HTERT RPE-1 (cell line): ENCODE data around the gene CALY.

ENCODE experiments used
- in situ Hi-C: fragments of 300-500 bp; cut with MboI; formaldehyde crosslinking; loops from 4 replicates; pipeline ENCODE4 v1.14.3; 2020; ENCODE audit warnings: low sequenced_read_pairs

Gene CALY

GRCh38 chr10:133314911-133315310, 21.8 kb downstream of the CALY start:
- in situ Hi-C loops, result no loop called here

DNA sequence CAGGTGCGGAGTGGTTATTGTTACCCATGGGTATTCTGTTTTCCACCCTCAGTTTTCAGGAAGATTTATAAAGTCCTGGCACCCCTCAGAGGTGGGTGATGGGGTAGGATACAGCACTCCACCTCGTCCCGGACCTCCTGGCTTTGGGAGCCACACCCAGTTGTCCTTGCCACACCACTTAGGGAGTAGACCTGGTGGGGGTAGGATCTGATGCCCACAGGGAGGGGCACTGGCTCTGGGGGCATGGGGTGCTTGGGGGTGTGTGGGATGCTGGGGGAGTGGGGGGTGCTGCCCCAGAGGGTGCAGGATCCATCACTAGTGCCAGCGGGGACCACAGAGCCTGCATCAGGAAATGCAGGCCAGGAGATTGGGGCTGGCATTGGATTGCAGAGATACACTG, 23.5 kb downstream of the CALY start:
- in situ Hi-C loops, result no loop called here

DNA sequence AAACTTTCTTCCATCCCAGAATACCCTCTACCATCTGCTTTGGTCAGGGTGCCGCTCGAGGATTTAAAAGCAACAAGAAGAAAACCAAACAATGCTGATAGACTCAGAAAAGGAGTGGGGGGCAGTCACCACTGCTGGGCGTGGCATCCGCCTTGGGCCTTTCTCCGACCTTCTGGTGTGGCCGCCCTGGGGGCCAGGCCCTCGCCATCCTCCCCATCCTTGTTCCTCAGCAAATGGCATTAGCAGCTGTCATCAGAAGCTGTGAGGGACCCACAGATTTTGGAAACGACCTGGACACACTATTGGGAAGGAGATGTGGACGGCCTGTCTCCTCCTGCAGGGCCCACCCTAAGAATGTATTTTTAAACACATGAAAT, 23.9 kb downstream of the CALY start:
- in situ Hi-C loops, result no loop called here

GRCh38 chr10:133312016-133312768, 24.5 kb downstream of the CALY start:
- in situ Hi-C loops, result no loop called here

DNA sequence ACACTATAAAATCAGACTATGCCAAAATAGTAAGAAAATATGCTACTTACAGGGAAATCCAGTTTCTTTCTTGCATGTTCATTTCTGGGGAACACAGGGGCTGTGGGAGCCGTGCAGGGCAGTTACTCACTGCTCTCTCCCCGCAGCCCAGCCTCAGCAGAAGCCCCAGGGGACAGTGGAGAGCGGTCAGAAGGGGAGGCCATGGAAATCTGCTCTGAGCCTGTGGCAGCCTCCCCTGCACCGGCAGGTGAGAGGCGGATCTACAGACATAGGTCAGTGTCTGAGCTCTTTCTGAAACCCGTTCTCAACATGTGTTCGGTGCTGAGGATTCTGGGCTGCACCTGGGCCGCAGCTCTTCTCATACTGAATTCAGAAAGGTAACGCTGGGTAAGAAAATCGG, 25.1 kb downstream of the CALY start:
- in situ Hi-C loops, result no loop called here

DNA sequence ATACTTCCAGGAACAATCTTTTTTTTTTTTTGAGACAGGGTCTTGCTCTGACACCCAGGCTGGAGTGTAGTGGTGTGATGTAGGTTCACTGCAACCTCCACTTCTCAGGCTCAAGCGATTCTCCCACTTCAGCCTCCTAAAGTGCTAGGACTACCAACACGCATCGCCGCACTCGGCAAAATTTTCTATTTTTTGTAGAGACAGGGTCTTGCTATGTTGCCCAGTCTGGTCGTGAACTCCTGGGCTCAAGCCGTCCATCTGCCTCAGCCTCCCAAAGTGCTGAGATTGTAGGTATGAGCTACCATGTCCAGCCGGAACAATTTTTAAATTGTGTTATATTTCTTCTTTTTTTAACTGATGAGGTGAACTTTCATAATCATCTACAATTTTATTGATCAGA, 25.9 kb downstream of the CALY start:
- in situ Hi-C loops, result no loop called here

GRCh38 chr10:133310399-133310755, 26.3 kb downstream of the CALY start:
- in situ Hi-C loops, result no loop called here

DNA sequence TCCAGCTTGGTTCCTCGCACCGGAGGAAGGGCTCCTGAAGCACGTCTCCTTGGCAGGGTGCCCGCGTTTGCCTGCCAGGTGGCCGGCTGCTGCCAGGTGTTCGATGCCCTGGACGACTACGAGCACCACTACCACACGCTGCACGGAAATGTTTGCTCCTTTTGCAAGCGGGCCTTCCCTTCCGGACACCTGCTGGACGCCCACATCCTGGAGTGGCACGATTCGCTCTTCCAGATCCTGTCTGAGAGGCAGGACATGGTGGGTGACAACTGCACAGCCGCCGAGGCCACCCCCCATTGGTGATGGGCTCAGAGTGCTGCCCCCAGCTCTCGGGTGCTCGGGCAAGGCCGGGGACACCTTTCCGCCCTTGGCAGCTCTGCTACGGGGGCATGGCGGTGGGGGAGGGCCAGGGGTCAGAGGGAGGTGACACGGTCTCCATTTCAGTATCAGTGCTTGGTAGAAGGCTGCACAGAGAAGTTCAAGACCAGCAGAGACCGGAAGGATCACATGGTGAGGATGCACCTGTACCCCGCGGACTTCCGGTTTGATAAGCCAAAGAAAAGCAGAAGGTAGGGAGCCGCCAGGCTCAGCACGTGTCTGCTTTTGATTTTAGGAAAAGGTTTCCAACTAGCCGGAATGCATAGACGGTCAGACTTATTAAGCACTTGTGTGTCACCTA, 26.8 kb downstream of the CALY start:
- in situ Hi-C loops, result no loop called here

DNA sequence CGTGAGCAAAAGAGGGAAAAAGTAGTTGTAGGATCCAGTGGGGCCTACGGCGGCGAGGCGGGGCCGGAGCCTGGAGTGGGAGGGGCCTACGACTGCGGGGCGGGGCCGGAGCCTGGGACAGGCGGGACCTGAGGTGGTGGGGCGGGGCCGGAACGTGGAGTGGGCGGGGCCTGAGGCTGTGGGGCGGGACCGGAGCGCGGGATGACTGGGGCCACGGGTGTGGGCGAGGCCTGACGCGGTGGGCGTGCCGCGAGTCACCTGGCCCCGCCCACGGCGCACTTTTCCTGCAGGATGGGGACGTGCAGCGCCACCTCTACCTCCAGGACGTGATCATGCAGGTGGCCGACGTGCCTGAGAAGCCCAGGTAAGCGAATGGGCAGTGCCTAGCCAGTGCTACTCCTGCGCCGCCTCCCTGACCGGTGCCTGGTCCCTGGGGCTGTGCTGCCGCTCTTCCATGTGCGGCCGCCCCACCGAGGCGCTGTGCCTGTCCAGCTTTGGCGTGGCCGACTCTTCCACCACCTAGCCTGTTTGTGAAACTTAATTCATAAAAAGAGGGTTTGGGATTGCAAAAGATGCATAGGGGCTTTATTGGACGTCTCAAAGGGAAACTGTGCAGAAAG, 27.5 kb downstream of the CALY start:
- in situ Hi-C loops, result no loop called here

- in situ Hi-C loops, result no loop called here
Measured at GRCh38 chr10:133308421-133309099, 28.1 kb downstream of the CALY start, which contains the start of the genes TUBGCP2 and ZNF511. TUBGCP2 (minus strand) TSS chr10:133308872; CDS start chr10:133302941, 5,931 bp downstream. ZNF511 (plus strand) TSS chr10:133308914; CDS start chr10:133308944, 30 bp downstream.

GRCh38 chr10:133307776-133308420, 28.8 kb downstream of the CALY start:
- in situ Hi-C loops, result no loop called here

GRCh38 chr10:133306941-133307379, 29.7 kb downstream of the CALY start:
- in situ Hi-C loops, result no loop called here

DNA sequence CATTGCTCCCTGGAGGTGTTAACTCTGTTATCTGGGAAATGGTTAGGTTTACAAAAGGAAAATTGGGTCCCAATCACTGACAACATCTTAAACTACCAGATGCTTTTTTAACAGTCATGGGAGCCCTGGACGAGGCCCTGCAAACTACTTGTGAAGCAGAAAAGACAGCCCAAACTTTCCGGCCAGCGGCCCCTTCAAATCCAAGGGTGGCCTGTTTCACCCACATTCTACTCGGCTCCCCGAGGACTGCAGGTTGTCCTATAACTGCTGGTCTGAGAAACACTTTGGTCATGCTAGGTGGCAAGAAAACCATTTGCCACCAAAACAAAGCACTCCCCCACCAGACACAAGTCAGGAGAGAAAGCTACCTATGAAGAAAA, 30.6 kb downstream of the CALY start:
- in situ Hi-C loops, result no loop called here

GRCh38 chr10:133303206-133303605, 33.5 kb downstream of the CALY start:
- in situ Hi-C loops, result no loop called here

- in situ Hi-C loops, result no loop called here
Measured at GRCh38 chr10:133302230-133302629, 34.5 kb downstream of the CALY start.

GRCh38 chr10:133299738-133300137, 37.0 kb downstream of the CALY start:
- in situ Hi-C loops, result no loop called here

DNA sequence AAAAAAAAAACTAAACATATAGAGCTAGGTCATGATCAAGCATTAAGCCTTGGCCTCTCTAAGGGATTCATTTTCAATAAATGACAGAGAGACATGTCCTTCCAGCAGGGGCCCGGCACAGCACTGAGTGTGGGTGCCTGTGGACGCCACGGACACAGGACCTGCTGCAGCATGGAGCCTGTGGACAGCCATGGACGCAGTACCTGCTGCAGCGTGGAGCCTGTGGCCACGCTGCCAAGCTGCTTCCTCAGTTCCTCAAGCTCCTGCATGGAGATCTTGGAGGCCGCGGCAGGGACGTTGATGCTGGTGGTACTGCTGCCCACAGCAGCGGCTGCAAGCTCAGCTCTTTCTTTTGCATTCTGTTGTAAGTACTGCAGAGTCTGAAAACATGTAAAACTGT, 37.5 kb downstream of the CALY start:
- in situ Hi-C loops, result no loop called here

DNA sequence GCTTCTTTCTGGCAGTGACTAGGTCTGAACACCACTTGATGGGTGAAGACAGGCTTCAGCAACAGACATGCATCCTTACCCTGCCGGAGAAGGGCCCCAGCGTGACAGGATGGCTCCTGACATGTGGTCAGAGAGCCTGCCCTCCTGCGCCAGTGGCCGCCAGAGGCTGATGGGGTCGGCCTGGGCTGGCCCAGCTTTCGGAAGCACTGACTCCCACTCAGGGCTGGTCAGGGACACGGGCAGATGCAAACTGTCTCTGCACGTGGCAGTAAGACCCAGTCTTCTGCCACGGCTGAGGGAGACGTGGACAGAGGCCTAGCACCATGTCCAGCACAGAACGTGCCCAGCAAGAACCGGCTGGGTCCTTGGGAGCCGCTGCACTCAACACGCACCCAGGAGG, 38.2 kb downstream of the CALY start:
- in situ Hi-C loops, result no loop called here

GRCh38 chr10:133297504-133297903, 39.2 kb downstream of the CALY start:
- in situ Hi-C loops, result no loop called here

- in situ Hi-C loops, result no loop called here
Measured at GRCh38 chr10:133295426-133296320, 41.0 kb downstream of the CALY start.
